Progenitor cell of endocrine pancreas (in vitro differentiated cells): Measurements from ENCODE around the gene ENO2. TPM values are rescaled to one million over a fixed set of nuclear protein-coding genes. Genes with fewer than 3 reads are reported as not detected.

Experiments
- DNase-seq: peaks from one replicate; pipeline ENCODE4 v3.0.0; 2021; ENCODE audit warnings: low spot score; ENCODE audit not compliant: unreplicated experiment
- H3K27ac Mint-ChIP-seq: 2 replicates; pipeline ENCODE4 v1.8.0; 2021; ENCODE audit warnings: mild to moderate bottlenecking, moderate library complexity, mixed read lengths
- H3K27me3 Mint-ChIP-seq: 2 replicates; pipeline ENCODE4 v1.8.0; 2021; ENCODE audit warnings: mixed read lengths
- H3K36me3 Mint-ChIP-seq: 2 replicates; pipeline ENCODE4 v1.8.0; 2022; ENCODE audit warnings: mixed read lengths; ENCODE audit not compliant: insufficient read depth
- H3K4me1 Mint-ChIP-seq: 2 replicates; pipeline ENCODE4 v1.8.0; 2021; ENCODE audit warnings: low read depth, mixed read lengths
- H3K4me3 Mint-ChIP-seq: 2 replicates; pipeline ENCODE4 v1.8.0; 2021; ENCODE audit warnings: low read depth, mild to moderate bottlenecking, moderate library complexity, mixed read lengths
- H3K9me3 Mint-ChIP-seq: 2 replicates; pipeline ENCODE4 v1.8.0; 2021; ENCODE audit warnings: low read depth, mixed read lengths
- total RNA-seq: library from RNA; stranded (reverse); gene quantifications from 2 replicates; pipeline ENCODE4 v1.2.1, GENCODE V29; 2021
- TF ChIP-seq, protein P1 (sequence below): fragments of 200-600 bp; sonication (generic); IDR thresholded peaks from one replicate; pipeline ENCODE4 v1.5.0; 2021; ENCODE audit warnings: antibody characterized with exemption, mild to moderate bottlenecking; ENCODE audit not compliant: unreplicated experiment

ENO2 gene
- total RNA-seq, 1 donor from 2014 or later, result 77.9 TPM

DNA sequence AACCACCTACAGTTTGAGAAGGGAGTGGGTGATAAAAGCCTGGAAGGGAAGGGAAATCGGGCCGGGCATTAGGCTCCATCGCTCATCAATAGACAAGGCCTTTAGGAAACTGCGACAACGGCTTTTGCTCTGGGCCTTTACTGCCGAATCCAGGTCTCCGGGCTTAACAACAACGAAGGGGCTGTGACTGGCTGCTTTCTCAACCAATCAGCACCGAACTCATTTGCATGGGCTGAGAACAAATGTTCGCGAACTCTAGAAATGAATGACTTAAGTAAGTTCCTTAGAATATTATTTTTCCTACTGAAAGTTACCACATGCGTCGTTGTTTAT, 29.0 kb downstream of the ENO2 start:
- peak overlapping the region; percentile 100 for H3K27ac Mint-ChIP-seq
- DNase-seq, result peak; percentile 69
- H3K4me3 Mint-ChIP-seq, result peak overlapping the region; percentile 86
- H3K4me1 Mint-ChIP-seq, result peaks cover 40% of the 10 kb centered on the region
- peaks cover 19% of the 10 kb centered on the region for H3K36me3 Mint-ChIP-seq
- H3K9me3 Mint-ChIP-seq, result no peaks in the 10 kb centered on the region
- no peaks in the 10 kb centered on the region for H3K27me3 Mint-ChIP-seq
- TF ChIP-seq, protein P1, sequence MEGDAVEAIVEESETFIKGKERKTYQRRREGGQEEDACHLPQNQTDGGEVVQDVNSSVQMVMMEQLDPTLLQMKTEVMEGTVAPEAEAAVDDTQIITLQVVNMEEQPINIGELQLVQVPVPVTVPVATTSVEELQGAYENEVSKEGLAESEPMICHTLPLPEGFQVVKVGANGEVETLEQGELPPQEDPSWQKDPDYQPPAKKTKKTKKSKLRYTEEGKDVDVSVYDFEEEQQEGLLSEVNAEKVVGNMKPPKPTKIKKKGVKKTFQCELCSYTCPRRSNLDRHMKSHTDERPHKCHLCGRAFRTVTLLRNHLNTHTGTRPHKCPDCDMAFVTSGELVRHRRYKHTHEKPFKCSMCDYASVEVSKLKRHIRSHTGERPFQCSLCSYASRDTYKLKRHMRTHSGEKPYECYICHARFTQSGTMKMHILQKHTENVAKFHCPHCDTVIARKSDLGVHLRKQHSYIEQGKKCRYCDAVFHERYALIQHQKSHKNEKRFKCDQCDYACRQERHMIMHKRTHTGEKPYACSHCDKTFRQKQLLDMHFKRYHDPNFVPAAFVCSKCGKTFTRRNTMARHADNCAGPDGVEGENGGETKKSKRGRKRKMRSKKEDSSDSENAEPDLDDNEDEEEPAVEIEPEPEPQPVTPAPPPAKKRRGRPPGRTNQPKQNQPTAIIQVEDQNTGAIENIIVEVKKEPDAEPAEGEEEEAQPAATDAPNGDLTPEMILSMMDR, result no peak

GRCh38 chr12:6943722-6944380, 29.5 kb downstream of the ENO2 start, which contains the start of the genes C12orf57 and RNU7-1:
TSS of gene C12orf57 (plus strand) at chr12:6944022. CDS start at chr12:6944122, 100 bp downstream.
TSS of gene RNU7-1 (plus strand) at chr12:6943816.
- Mint-ChIP-seq H3K9me3 (no peaks in the 10 kb centered on the region), H3K4me1 (peaks cover 39% of the 10 kb centered on the region), H3K27me3 (no peaks in the 10 kb centered on the region), H3K36me3 (peaks cover 19% of the 10 kb centered on the region), H3K4me3 (peak within 1 kb of the TSS; percentile 86), H3K27ac (peak within 1 kb of the TSS; percentile 100)
- TF ChIP-seq, protein P1, result no peak
- DNase-seq, result peak; percentile 64

DNA sequence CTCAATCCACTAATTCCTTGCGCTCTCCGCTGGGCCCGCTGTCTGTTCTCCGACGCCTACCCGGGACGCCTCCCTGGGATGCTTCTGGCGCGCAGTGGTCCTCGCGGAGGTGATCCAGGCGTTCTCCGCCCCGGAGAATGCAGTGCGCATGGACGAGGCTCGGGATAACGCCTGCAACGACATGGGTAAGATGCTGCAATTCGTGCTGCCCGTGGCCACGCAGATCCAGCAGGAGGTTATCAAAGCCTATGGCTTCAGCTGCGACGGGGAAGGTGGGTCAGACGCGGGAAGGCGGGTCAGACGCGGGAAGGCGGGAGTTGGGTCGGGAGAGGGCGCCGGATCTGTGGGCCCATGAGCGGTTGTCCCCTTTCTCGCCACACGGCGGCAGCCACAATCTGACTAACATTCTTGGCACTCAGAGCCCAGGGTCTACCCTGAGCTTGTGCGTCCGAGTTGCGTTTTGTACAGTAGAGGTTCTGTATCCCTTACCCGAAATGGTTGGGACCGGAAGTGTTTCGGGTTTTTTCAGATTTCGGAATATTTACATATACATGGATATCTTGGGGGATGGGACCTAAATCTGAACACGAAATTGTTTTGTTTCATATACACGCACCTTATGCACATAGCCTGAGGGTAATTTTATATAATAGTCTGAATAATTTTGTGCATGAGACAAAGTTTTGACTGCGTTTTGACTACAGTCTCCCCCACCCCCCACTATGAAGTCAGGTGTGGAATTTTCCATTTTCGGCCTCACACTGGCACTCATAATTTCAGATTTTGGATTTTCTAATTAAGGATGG, 30.2 kb downstream of the ENO2 start:
- no peaks in the 10 kb centered on the region for H3K27me3 Mint-ChIP-seq

DNA sequence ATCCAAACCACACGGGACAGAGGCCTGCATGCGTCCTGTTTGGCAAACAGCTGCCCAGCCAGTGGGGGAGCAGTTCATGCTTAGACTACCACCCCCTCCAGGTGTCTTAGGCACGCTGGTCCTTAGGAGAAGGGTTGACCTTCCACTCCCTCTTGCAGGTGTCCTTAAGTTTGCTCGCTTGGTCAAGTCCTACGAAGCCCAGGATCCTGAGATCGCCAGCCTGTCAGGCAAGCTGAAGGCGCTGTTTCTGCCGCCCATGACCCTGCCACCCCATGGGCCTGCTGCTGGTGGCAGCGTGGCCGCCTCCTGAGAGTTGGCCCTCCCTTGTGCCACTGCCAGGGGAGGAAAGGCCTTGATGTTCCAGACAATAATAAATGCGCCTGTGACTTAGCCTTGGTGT, 31.2 kb downstream of the ENO2 start:
- H3K4me3 Mint-ChIP-seq, result peak overlapping the region; percentile 86
- no peak for DNase-seq
- no peaks in the 10 kb centered on the region for H3K9me3 Mint-ChIP-seq
- H3K36me3 Mint-ChIP-seq, result peaks cover 9% of the 10 kb centered on the region
- TF ChIP-seq, protein P1, result no peak
- H3K27ac Mint-ChIP-seq, result peak overlapping the region; percentile 100
- no peaks in the 10 kb centered on the region for H3K27me3 Mint-ChIP-seq
- peaks cover 38% of the 10 kb centered on the region for H3K4me1 Mint-ChIP-seq

More for the DNA sequence above, 30.2 kb downstream of the ENO2 start:
- Mint-ChIP-seq H3K4me3 (peak overlapping the region; percentile 86), H3K36me3 (peaks cover 15% of the 10 kb centered on the region), H3K27ac (peak overlapping the region; percentile 100), H3K4me1 (peaks cover 37% of the 10 kb centered on the region), H3K9me3 (no peaks in the 10 kb centered on the region)
- TF ChIP-seq, protein P1, result peak; percentile 90
- peak; percentile 89 for DNase-seq

DNA sequence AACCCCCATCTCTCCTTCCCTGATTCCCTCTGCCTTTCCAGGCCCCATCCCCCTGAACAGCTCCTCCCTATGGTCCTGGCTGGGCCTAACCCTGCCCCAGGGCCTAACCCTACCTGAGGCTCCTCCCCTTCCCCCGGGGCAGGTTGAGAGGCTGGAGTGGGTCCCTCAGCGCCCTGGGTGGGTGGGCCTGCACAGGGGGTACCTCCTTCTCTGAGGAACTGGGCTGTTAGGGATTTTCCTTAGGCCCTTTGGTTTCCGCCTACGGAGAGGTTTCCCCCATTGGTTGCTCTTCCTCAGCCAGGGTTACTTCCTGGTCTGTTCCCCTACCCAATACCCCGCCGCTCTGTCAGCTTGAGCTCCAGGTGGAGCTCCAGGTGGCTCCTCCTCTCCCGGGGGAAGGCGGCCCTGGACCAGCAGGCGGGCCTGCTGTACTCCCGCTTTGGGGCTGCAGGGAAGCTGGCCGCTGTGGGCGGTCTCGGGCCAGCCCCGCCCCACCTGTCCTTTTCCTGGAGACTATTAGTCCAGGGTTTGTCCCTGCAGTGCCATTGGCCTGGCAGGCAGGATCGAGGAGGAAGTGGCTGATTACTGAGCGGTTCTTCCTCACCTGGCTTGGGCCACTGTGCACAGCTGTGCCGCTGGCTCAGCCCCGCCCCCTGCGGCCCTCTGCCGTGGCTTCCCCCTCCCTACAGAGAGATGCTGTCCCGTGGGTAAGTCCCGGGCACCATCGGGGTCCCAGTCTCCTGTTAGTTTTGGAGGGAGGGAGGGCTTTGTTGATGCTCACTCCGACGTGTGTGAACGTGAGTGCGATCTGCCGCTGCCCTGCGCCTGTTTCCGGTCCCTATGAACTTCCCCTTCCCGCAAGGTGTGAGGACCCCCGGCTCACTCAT, 31.9 kb downstream of the ENO2 start:
- Mint-ChIP-seq H3K27me3 (no peaks in the 10 kb centered on the region), H3K36me3 (peaks cover 5% of the 10 kb centered on the region), H3K4me1 (peaks cover 38% of the 10 kb centered on the region), H3K9me3 (no peaks in the 10 kb centered on the region), H3K27ac (peak overlapping the region; percentile 100), H3K4me3 (peak overlapping the region; percentile 86)
- TF ChIP-seq, protein P1, result peak; percentile 24
- DNase-seq, result peak; percentile 99
